KOPT-K1 (cell line): ENCODE results near the gene MGAT5B.
"Not testable (repeated sequence)": the region's sequence is repeated elsewhere in the genome, so short reads cannot be mapped to it uniquely, and the experiment has no call there.

ENCODE experiments used
- H3K27ac ChIP-seq: fragments of 200-600 bp; sonication (generic); 2 replicates; pipeline ENCODE4 v1.5.1; 2016; ENCODE audit warnings: antibody characterized with exemption, mild to moderate bottlenecking, low read depth, low read length; ENCODE audit not compliant: poor library complexity, severe bottlenecking
- H3K36me3 ChIP-seq: fragments of 200-600 bp; sonication (generic); 2 replicates; pipeline ENCODE4 v1.5.1; 2017; ENCODE audit warnings: antibody characterized with exemption, mild to moderate bottlenecking, low read length, moderate library complexity; ENCODE audit not compliant: insufficient read depth
- H3K9me3 ChIP-seq: fragments of 200-600 bp; sonication (generic); 2 replicates; pipeline ENCODE4 v1.5.1; 2017; ENCODE audit warnings: antibody characterized with exemption, low read length, mild to moderate bottlenecking; ENCODE audit not compliant: insufficient read depth, poor library complexity, severe bottlenecking

MGAT5B gene

DNA sequence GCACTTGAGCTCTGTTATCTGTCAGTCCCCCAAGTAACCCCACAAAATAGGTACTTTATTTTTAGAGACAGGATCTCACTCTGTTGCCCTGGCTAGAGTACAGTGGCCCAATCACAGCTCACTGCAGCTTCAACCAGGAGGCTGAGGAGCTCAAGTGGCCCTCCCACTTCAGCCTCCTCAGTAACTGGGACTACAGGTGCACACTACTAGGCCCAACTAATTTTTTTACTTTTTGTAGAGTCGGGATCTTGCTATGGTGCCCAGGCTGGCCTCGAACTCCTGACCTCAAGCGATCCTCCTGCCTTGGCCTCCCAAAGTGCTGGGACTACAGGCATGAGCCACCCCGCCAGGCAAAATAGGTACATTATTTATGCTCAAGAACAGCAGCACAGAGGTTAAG is 99.6 kb downstream of the MGAT5B start:
- Histone ChIP-seq H3K27ac (no peak overlapping the region), H3K36me3 (no peaks in the 10 kb centered on the region), H3K9me3 (no peaks in the 10 kb centered on the region)

GRCh38 chr17:76968707-76969597 is 100.7 kb downstream of the MGAT5B start:
- Histone ChIP-seq H3K27ac (peak overlapping the region; percentile 79), H3K9me3 (no peaks in the 10 kb centered on the region), H3K36me3 (no peaks in the 10 kb centered on the region)

- no peaks in the 10 kb centered on the region for H3K36me3 ChIP-seq
- peaks cover 4% of the 10 kb centered on the region for H3K9me3 ChIP-seq
- peak overlapping the region; percentile 79 for H3K27ac ChIP-seq
Observed at GRCh38 chr17:76969598-76970172, 101.5 kb downstream of the MGAT5B start.

DNA sequence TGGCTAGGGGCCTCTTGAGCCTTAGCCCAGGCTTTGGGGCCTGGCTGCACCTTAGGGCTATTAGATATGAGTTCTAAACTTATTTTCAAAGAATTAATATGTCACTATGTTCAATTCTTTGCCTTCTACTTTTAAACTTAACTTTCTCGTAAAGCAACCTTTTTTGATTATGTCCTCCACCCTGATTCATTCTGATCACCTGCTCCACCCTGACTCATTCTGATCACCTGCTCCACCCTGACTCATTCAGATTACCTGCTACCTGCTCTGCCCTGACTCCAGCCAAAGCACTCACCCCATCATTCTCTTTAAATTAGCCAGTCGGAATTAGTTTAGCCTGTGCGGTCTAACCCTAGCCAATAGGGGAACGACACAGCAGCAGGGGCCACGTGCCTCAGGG is 102.0 kb downstream of the MGAT5B start:
- peak overlapping the region; percentile 79 for H3K27ac ChIP-seq
- not testable (repeated sequence) for H3K36me3 ChIP-seq, H3K9me3 ChIP-seq

GRCh38 chr17:76972046-76972641 is 103.9 kb downstream of the MGAT5B start:
- no peak overlapping the region for H3K27ac ChIP-seq
- peaks cover 29% of the 10 kb centered on the region for H3K9me3 ChIP-seq
- no peaks in the 10 kb centered on the region for H3K36me3 ChIP-seq

- Histone ChIP-seq H3K9me3 (peaks cover 38% of the 10 kb centered on the region), H3K27ac (no peak overlapping the region), H3K36me3 (no peaks in the 10 kb centered on the region)
Observed at GRCh38 chr17:76973040-76973439, 104.8 kb downstream of the MGAT5B start.

- Histone ChIP-seq H3K9me3 (peaks cover 46% of the 10 kb centered on the region), H3K36me3 (no peaks in the 10 kb centered on the region), H3K27ac (no peak overlapping the region)
Observed at GRCh38 chr17:76974721-76975120, 106.5 kb downstream of the MGAT5B start.

DNA sequence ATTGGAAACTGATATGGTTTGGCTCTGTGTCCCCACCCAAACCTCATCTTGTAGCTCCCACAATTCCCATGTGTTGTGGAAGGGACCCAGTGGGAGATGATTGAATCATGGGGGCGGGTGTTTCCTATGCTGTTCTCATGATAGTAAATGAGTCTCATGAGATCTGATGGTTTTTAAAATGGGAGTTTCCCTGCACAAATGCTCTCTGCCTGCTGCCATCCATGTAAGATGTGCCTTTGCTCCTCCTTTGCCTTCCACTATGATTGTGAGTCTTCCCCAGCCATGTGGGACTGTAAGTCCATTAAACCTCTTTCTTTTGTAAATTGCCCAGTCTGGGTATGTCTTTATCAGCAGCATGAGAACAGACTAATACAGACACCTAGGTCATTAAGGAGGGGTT is 109.8 kb downstream of the MGAT5B start:
- H3K36me3 ChIP-seq, H3K27ac ChIP-seq: not testable (repeated sequence)
- peaks cover 46% of the 10 kb centered on the region for H3K9me3 ChIP-seq

- Histone ChIP-seq H3K36me3 (no peaks in the 10 kb centered on the region), H3K27ac (no peak overlapping the region), H3K9me3 (peaks cover 21% of the 10 kb centered on the region)
Observed at GRCh38 chr17:76981545-76982295, 113.5 kb downstream of the MGAT5B start.

- peaks cover 13% of the 10 kb centered on the region for H3K9me3 ChIP-seq
- H3K27ac ChIP-seq = no peak overlapping the region
- no peaks in the 10 kb centered on the region for H3K36me3 ChIP-seq
Observed at GRCh38 chr17:76982408-76983074, 114.3 kb downstream of the MGAT5B start.

DNA sequence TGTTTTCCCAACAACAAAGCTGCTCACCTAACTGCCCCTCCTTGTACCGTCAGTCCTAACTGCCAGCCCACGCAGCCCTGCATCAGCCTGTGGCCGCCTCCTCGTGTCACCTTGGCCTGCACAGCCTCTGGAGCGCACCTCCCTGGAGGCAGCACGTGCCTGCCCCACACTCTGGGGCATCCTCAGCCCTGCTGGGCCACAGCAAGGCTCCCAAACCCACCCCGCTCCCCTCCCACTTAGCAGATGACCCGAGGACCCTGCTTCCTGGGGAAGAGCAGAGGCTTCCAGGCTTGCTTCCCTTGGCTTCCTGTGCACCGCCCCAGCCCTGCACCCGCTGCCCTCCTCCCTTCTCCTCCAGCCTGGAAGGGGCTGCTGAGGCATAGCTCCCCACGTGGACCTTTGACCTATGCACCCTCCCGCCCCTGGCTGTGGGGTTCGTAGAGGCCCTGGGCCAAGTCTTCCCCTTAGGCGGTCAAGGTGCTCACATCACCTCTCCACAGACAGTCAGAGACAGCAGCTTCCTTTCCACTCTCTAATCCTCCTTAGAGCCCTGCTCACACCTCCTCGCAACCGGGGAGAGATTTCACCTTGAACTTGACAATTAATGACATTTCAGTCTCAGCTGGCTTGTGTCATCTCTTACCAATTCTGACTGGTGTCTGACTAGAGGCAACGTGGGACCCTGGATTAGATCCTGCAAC is 115.0 kb downstream of the MGAT5B start:
- Histone ChIP-seq H3K9me3 (peaks cover 6% of the 10 kb centered on the region), H3K36me3 (no peaks in the 10 kb centered on the region), H3K27ac (no peak overlapping the region)

DNA sequence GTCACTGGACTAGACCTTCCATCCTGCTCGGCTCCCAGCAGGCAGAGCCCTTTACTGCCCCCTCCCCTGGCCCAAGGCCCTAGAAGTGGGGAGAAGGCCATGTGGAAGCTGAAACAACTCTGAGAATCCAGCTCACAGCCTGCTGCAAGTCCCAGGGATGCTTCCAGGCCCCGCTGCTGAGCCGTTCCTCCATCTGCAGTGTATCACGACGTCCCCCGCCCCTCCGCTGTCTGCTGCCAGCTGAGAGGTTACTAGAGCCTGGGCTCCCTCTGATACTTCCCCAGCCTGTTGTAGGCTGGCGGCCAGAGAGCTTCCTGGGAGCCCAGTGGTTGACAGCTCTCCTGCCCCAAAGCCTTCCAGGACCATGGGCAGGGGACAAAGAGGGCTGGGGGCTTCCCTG is 118.2 kb downstream of the MGAT5B start:
- Histone ChIP-seq H3K9me3 (no peaks in the 10 kb centered on the region), H3K27ac (no peak overlapping the region), H3K36me3 (no peaks in the 10 kb centered on the region)

- Histone ChIP-seq H3K27ac (no peak overlapping the region), H3K9me3 (no peaks in the 10 kb centered on the region), H3K36me3 (no peaks in the 10 kb centered on the region)
Observed at GRCh38 chr17:76987486-76988093, 119.4 kb downstream of the MGAT5B start.

- Histone ChIP-seq H3K36me3 (no peaks in the 10 kb centered on the region), H3K9me3 (no peaks in the 10 kb centered on the region), H3K27ac (no peak overlapping the region)
Observed at GRCh38 chr17:76988796-76989195, 120.6 kb downstream of the MGAT5B start.
